T-cell (primary cell): ENCODE results near the gene KIAA1549. TPM values are rescaled to one million over a fixed set of nuclear protein-coding genes. Genes with fewer than 3 reads are reported as not detected.

Experiments used
- ATAC-seq, 4 experiments: fragments of 200-7000 bp in 3 of 4; fragments of 150-1000 bp in 1 of 4; cut with Tn5 transposase; replicated peaks in 1 of 4; 1 replicate in 3 of 4; 2 replicates in 1 of 4; pipeline ENCODE4 v1.10.0; 2021; ENCODE audit warnings: moderate library complexity in 3 of 4, mild to moderate bottlenecking in 2 of 4, moderate number of reproducible peaks in 1 of 4
- CTCF ChIA-PET, 2 donors: fragments of 300-600 bp; sonication (Branson Sonifier 250); formaldehyde crosslinking; loops; one replicate each; lab custom pipeline; 2022; ENCODE audit warnings: antibody characterized with exemption in 2 of 2; lab: Charles Lee
- POLR2A ChIA-PET, 2 donors: fragments of 300-600 bp; sonication (Branson Sonifier 250); formaldehyde crosslinking; loops; one replicate each; lab custom pipeline; 2022; ENCODE audit warnings: antibody characterized with exemption in 2 of 2; lab: Charles Lee
- DNase-seq, 35 experiments: peaks; one replicate each; pipeline versions ENCODE4 v3.0.0 to v3.0.0-alpha.2; 2013 to 2023
- H3K27ac ChIP-seq: one replicate; pipeline ENCODE4 v1.5.1; 2013; ENCODE audit warnings: low read length
- H3K27me3 ChIP-seq, 2 experiments: replicated peaks in 1 of 2; 1 replicate in 1 of 2; 2 replicates in 1 of 2; pipeline versions ENCODE4 v1.6.1 to v1.7.0; 2013; ENCODE audit warnings: low read length in 1 of 2, mixed read lengths in 1 of 2; ENCODE audit not compliant: control insufficient read depth in 2 of 2, insufficient read depth in 2 of 2; ENCODE audit errors: extremely low read depth in 1 of 2
- H3K36me3 ChIP-seq, 2 donors: 1 replicate in 1 of 2; 2 replicates in 1 of 2; pipeline versions ENCODE4 v1.6.1 to v1.7.0; 2013; ENCODE audit warnings: low read length in 1 of 2; ENCODE audit not compliant: control insufficient read depth in 2 of 2, insufficient read depth in 1 of 2; ENCODE audit errors: extremely low read depth in 1 of 2
- H3K4me1 ChIP-seq, 2 experiments: 1 replicate in 1 of 2; 2 replicates in 1 of 2; pipeline versions ENCODE4 v1.6.1 to v1.7.0; 2013; ENCODE audit warnings: low read length in 2 of 2, mixed read lengths in 1 of 2; ENCODE audit not compliant: insufficient read depth in 2 of 2, control insufficient read depth in 1 of 2; ENCODE audit errors: extremely low read depth in 1 of 2
- H3K4me3 ChIP-seq, 2 donors: 1 replicate in 1 of 2; 2 replicates in 1 of 2; pipeline versions ENCODE4 v1.5.1 to v1.7.0; 2013; ENCODE audit warnings: mild to moderate bottlenecking in 2 of 2, low read length in 1 of 2, moderate library complexity in 1 of 2; ENCODE audit not compliant: control insufficient read depth in 1 of 2; ENCODE audit errors: extremely low read depth in 1 of 2
- H3K9me3 ChIP-seq: 2 replicates; pipeline ENCODE4 v1.7.0; 2013
- H3K27ac Mint-ChIP-seq, 2 donors: one replicate each; pipeline ENCODE4 v1.8.0; 2020 to 2021; ENCODE audit warnings: mild to moderate bottlenecking in 2 of 2, mixed read lengths in 2 of 2
- H3K27me3 Mint-ChIP-seq, 2 donors: one replicate each; pipeline ENCODE4 v1.8.0; 2021 to 2022; ENCODE audit warnings: mixed read lengths in 2 of 2
- H3K36me3 Mint-ChIP-seq: one replicate; pipeline ENCODE4 v1.8.0; 2021; ENCODE audit warnings: mixed read lengths
- H3K4me1 Mint-ChIP-seq, 3 donors: one replicate each; pipeline ENCODE4 v1.8.0; 2020 to 2022; ENCODE audit warnings: mixed read lengths in 3 of 3, mild to moderate bottlenecking in 1 of 3
- H3K4me3 Mint-ChIP-seq, 3 donors: one replicate each; pipeline ENCODE4 v1.8.0; 2020 to 2022; ENCODE audit warnings: mild to moderate bottlenecking in 3 of 3, mixed read lengths in 3 of 3, moderate library complexity in 3 of 3
- H3K9me3 Mint-ChIP-seq, 3 donors: one replicate each; pipeline ENCODE4 v1.8.0; 2020 to 2022; ENCODE audit warnings: mixed read lengths in 3 of 3
- WGBS: methylation state at CpG from one replicate; pipeline ENCODE4 v1.1.5; 2013; ENCODE audit warnings: missing lambda C conversion rate; ENCODE audit not compliant: insufficient coverage; 5-methylcytosine and 5-hydroxymethylcytosine counted together
- total RNA-seq, 35 experiments: library from RNA in 6 of 35; stranded (reverse) in 6 of 35; fragments of 120-200 nt in 1 of 35; gene quantifications; one replicate each; pipeline versions ENCODE4 v1.2.1 to v1.2.4 and lab custom pipeline; 2013 to 2026

The KIAA1549 gene
- total RNA-seq, 5 donors from 2014 or later (not counting 1 experiment from before 2014, with no cell fraction given) = 0.05 to 0.29 (median 0.15) TPM

DNA sequence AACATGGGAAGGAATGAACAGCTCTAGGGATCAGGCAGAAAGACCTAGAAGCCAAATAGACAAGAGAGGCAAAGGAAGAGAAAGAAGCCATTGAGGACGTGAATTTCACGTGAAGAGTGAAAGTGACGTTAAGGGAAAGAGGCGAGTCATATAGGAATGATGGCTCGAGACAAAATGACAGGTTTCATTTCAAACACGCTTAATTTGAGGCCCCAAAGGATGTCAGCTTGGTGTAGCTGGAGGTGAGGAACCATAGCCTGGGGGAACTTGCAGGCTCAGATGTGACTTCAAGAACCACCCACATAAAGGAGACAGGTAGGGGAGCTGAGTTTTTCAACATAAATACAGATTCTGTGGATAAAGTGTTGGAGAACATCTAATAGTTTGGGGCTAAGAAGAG lies 98.9 kb downstream of the KIAA1549 start:
- peak overlapping the region; percentile 37 to 40 for H3K27ac Mint-ChIP-seq
- ATAC-seq (no peak), DNase-seq (no peak)
- 27% methylated on average over 2 of the region's 6 CpGs for WGBS
- no peaks in the 10 kb centered on the region for H3K9me3 Mint-ChIP-seq
- ChIA-PET CTCF (interaction anchor here in 1 of 2 donors (0.7 kb wide), 1 partner anchor 19 kb away, joined by 7 read pairs; no protein-coding TSS in a partner anchor), POLR2A (no interaction called here)
- no peak overlapping the region for H3K4me3 ChIP-seq
- H3K27me3 Mint-ChIP-seq = no peaks in the 10 kb centered on the region
- no peaks in the 10 kb centered on the region for H3K36me3 Mint-ChIP-seq
- H3K4me3 Mint-ChIP-seq = no peak overlapping the region
- H3K36me3 ChIP-seq = no peaks in the 10 kb centered on the region
- H3K9me3 ChIP-seq = no peaks in the 10 kb centered on the region
- H3K4me1 ChIP-seq = peaks cover 3 to 9% of the 10 kb centered on the region in 2 experiments
- peaks cover 13 to 18% (median 16%) of the 10 kb centered on the region in 3 donors for H3K4me1 Mint-ChIP-seq
- no peak overlapping the region for H3K27ac ChIP-seq
- no peaks in the 10 kb centered on the region for H3K27me3 ChIP-seq

DNA sequence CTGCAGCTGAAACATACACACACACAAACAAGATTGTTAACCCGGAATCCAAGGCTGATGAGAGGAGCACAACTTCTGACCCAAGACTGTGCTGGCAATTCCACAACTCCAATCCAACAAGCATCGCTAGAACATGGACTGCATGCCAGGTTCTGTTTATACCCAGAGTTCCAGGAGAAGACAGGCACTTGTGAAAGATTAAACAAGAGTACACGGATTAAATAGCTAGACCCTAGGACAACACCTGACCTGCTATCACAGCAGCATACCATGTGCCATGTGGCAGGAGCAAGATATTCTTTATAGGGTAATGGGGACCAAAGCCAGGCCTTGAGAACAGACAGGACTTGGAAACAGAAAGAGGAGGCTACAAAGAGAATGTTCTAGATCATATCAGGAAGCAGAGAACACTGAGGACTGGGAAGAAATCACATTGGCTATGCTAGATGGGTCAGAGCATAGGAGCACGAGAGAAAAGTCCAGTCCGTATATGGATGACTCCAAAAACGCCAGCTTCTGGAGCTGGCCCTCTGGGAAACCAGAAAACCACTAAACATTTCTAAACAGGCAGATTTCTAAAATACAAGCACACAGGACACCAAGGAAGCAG lies 99.5 kb downstream of the KIAA1549 start:
- peaks cover 3 to 6% of the 10 kb centered on the region in 2 experiments for H3K4me1 ChIP-seq
- no peaks in the 10 kb centered on the region for H3K27me3 ChIP-seq
- ChIA-PET CTCF (no interaction called here), POLR2A (no interaction called here)
- no peak overlapping the region for H3K27ac ChIP-seq
- no peak for ATAC-seq
- 100% methylated on average over 1 of the region's 6 CpGs for whole genome bisulfite sequencing
- H3K27me3 Mint-ChIP-seq = no peaks in the 10 kb centered on the region
- H3K36me3 ChIP-seq = no peaks in the 10 kb centered on the region
- no peak overlapping the region for H3K4me3 ChIP-seq
- no peak overlapping the region for H3K4me3 Mint-ChIP-seq
- no peaks in the 10 kb centered on the region for H3K9me3 ChIP-seq
- no peaks in the 10 kb centered on the region for H3K9me3 Mint-ChIP-seq
- no peak overlapping the region for H3K27ac Mint-ChIP-seq
- no peak for DNase-seq
- H3K4me1 Mint-ChIP-seq = peaks cover 14 to 18% (median 17%) of the 10 kb centered on the region in 3 donors
- H3K36me3 Mint-ChIP-seq = no peaks in the 10 kb centered on the region

- DNase-seq (no peak), ATAC-seq (no peak)
- Histone ChIP-seq H3K9me3 (no peaks in the 10 kb centered on the region), H3K4me3 (no peak overlapping the region), H3K27ac (no peak overlapping the region), H3K36me3 (no peaks in the 10 kb centered on the region), H3K4me1 (peaks cover 0 to 6% of the 10 kb centered on the region in 2 experiments), H3K27me3 (no peaks in the 10 kb centered on the region)
- ChIA-PET POLR2A (no interaction called here), CTCF (no interaction called here)
- H3K27ac Mint-ChIP-seq = no peak overlapping the region
- no peaks in the 10 kb centered on the region for H3K9me3 Mint-ChIP-seq
- H3K4me1 Mint-ChIP-seq = peaks cover 15 to 19% (median 17%) of the 10 kb centered on the region in 3 donors
- H3K27me3 Mint-ChIP-seq = no peaks in the 10 kb centered on the region
- WGBS = 91% methylated on average over 9 of the region's 13 CpGs
- no peaks in the 10 kb centered on the region for H3K36me3 Mint-ChIP-seq
- no peak overlapping the region for H3K4me3 Mint-ChIP-seq
These were observed 100.2 kb downstream of the KIAA1549 start for GRCh38 chr7:138880881-138881578.

DNA sequence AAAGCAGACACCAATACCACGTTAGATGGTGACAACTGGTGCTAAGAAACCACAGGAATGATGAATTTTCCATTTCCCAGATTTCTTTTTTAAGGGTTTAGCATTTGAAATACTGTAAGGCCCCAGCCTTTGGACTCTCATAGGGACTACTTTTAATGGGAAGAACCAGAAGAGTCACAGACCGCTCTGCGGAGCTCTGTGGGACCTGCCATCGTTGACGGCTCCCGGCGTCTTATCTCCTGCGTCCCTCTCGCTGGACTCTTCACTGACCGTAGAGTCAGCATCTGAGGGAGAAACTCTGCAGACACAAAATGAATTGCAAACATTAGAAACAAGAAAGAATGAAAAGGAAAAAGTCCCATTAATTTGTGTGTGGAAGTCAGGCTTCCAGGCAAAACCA lies 101.8 kb downstream of the KIAA1549 start:
- Mint-ChIP-seq H3K9me3 (no peaks in the 10 kb centered on the region), H3K4me1 (peaks cover 25 to 32% (median 26%) of the 10 kb centered on the region in 3 donors), H3K4me3 (no peak overlapping the region), H3K36me3 (no peaks in the 10 kb centered on the region), H3K27me3 (no peaks in the 10 kb centered on the region), H3K27ac (no peak overlapping the region)
- Histone ChIP-seq H3K27me3 (no peaks in the 10 kb centered on the region), H3K27ac (no peak overlapping the region), H3K9me3 (no peaks in the 10 kb centered on the region), H3K4me3 (no peak overlapping the region), H3K36me3 (no peaks in the 10 kb centered on the region), H3K4me1 (peaks cover 3 to 12% of the 10 kb centered on the region in 2 experiments)
- DNase-seq (no peak), ATAC-seq (no peak)
- ChIA-PET CTCF (interaction anchor here in 1 of 2 donors (0.7 kb wide), 1 partner anchor 131 kb away, joined by 3 read pairs; no protein-coding TSS in a partner anchor), POLR2A (no interaction called here)
- 93% methylated on average over 6 of the region's 10 CpGs for WGBS

DNA sequence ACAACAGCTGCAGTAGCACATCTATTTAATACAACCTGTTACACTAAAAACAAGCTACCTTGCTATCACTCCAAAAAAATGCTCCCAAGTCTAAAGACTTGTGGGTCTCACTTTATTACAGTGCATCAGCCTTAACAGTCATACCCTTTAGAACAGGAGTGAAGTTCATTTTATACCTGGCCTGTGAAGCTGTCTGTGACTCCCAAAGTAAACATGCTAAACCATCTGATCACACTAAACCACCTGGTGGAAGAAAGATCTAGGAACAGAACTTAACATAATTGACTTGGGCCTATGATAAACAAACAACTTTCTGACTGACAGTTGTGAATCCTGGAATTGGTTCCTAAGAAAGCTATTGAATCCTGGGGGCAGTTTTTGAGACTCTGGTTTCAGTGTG lies 102.3 kb downstream of the KIAA1549 start:
- peaks cover 25 to 34% (median 26%) of the 10 kb centered on the region in 3 donors for H3K4me1 Mint-ChIP-seq
- Histone ChIP-seq H3K4me1 (peaks cover 3 to 12% of the 10 kb centered on the region in 2 experiments), H3K9me3 (no peaks in the 10 kb centered on the region), H3K36me3 (no peaks in the 10 kb centered on the region), H3K27ac (no peak overlapping the region), H3K4me3 (no peak overlapping the region), H3K27me3 (no peaks in the 10 kb centered on the region)
- H3K4me3 Mint-ChIP-seq = no peak overlapping the region
- no peak overlapping the region for H3K27ac Mint-ChIP-seq
- H3K27me3 Mint-ChIP-seq = no peaks in the 10 kb centered on the region
- ChIA-PET CTCF (no interaction called here), POLR2A (no interaction called here)
- no peaks in the 10 kb centered on the region for H3K9me3 Mint-ChIP-seq
- no peaks in the 10 kb centered on the region for H3K36me3 Mint-ChIP-seq
- ATAC-seq (no peak), DNase-seq (no peak)

DNA sequence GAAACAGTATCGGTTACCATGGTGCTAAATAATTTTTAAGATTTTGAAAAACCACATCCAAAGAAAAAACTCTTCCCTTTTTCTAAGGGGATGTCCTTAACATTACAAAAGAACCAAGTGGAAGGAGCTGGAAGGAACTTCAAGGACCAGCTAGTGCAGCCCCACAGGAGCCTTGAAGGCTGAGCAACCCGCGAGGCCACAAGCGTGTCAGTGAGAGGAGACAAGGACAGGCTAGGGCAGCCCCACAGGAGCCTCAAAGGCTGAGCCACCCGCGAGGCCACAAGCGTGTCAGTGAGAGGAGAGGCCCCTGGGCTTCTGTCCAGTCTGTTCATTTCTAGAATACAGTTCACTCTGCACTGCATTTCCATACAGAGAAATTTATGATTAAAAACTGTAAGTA lies 103.1 kb downstream of the KIAA1549 start:
- DNase-seq (no peak), ATAC-seq (no peak)
- Histone ChIP-seq H3K27ac (no peak overlapping the region), H3K27me3 (no peaks in the 10 kb centered on the region), H3K4me1 (peaks cover 3 to 12% of the 10 kb centered on the region in 2 experiments), H3K36me3 (no peaks in the 10 kb centered on the region), H3K4me3 (no peak overlapping the region), H3K9me3 (no peaks in the 10 kb centered on the region)
- Mint-ChIP-seq H3K27ac (no peak overlapping the region), H3K4me1 (peaks cover 25 to 34% (median 26%) of the 10 kb centered on the region in 3 donors), H3K9me3 (no peaks in the 10 kb centered on the region), H3K36me3 (no peaks in the 10 kb centered on the region), H3K27me3 (no peaks in the 10 kb centered on the region), H3K4me3 (no peak overlapping the region)
- POLR2A ChIA-PET = no interaction called here
- CTCF ChIA-PET = interaction anchor here in 1 of 2 donors (1.2 kb wide), 1 partner anchor 8 kb away, joined by 7 read pairs; no protein-coding TSS in a partner anchor
- WGBS = 97% methylated on average over 3 of the region's 7 CpGs
